A549 (cell line): ENCODE measurements around the gene NTN1. TPM values are rescaled to one million over a fixed set of nuclear protein-coding genes. Genes with fewer than 3 reads are reported as not detected.

Experiments used
- ATAC-seq, 2 experiments: fragments of 200-7000 bp in 1 of 2; fragments of >200 bp in 1 of 2; cut with Nextera tagmentation in 1 of 2; cut with Tn5 transposase in 1 of 2; 3 replicates each; pipeline versions ENCODE4 v1.8.0 to v1.9.1; 2018 to 2020; ENCODE audit warnings: mild to moderate bottlenecking in 1 of 2, moderate library complexity in 1 of 2
- CTCF ChIA-PET: fragments of 300-600 bp; sonication (Branson Sonifier 250); formaldehyde crosslinking; extraction: SDS; loops from one replicate; lab custom pipeline; 2021; ENCODE audit warnings: antibody characterized with exemption, inconsistent platforms; lab: Yijun Ruan, JAX
- POLR2A ChIA-PET: fragments of 350-600 bp; formaldehyde crosslinking; extraction: SDS; loops from one replicate; lab custom pipeline; 2021; ENCODE audit warnings: antibody characterized with exemption, inconsistent platforms; lab: Yijun Ruan, JAX
- DNase-seq, 2 experiments: peaks; one replicate each; pipeline versions ENCODE4 v3.0.0 to v3.0.0-alpha.2; 2011 to 2016; ENCODE audit warnings: low read depth in 1 of 2, low spot score in 1 of 2
- FAIRE-seq: peaks from 2 replicates; lab custom pipeline; 2011; peaks lifted over from hg19 to GRCh38; lab: Jason Lieb, UNC
- H3K27ac ChIP-seq, 2 experiments: fragments of >200 bp; sonication (Bioruptor Twin); formaldehyde crosslinking; 3 replicates each; pipeline ENCODE4 v1.5.1; 2016 to 2017
- H3K4me1 ChIP-seq: fragments of >200 bp; sonication (Bioruptor Twin); formaldehyde crosslinking; 3 replicates; pipeline ENCODE4 v1.6.1; 2016
- H3K4me2 ChIP-seq: fragments of >200 bp; sonication (Bioruptor Twin); formaldehyde crosslinking; 3 replicates; pipeline ENCODE4 v1.6.1; 2016
- H3K4me3 ChIP-seq: fragments of >200 bp; sonication (Bioruptor Twin); formaldehyde crosslinking; 3 replicates; pipeline ENCODE4 v1.5.1; 2016
- H3K9me3 ChIP-seq: fragments of >200 bp; sonication (Bioruptor Twin); formaldehyde crosslinking; 3 replicates; pipeline ENCODE4 v1.6.1; 2016
- CEBPB ChIP-seq, 2 experiments: fragments of >200 bp in 1 of 2; sonication (Bioruptor Twin) in 1 of 2; formaldehyde crosslinking in 1 of 2; IDR thresholded peaks; 2 replicates each; pipeline ENCODE4 v1.6.1; 2012 to 2016
- E2F6 ChIP-seq: IDR thresholded peaks from 2 replicates; pipeline ENCODE4 v1.6.1; 2012; ENCODE audit warnings: low read depth, borderline replicate concordance
- EHF ChIP-seq: fragments of 250-450 bp; sonication (Bioruptor Pico); IDR thresholded peaks from 2 replicates; pipeline ENCODE4 v1.5.0; 2020; ENCODE audit warnings: mild to moderate bottlenecking
- EP300 ChIP-seq, 2 experiments: fragments of >200 bp; sonication (Bioruptor Twin); formaldehyde crosslinking; IDR thresholded peaks; 2 replicates in 1 of 2; 3 replicates in 1 of 2; pipeline ENCODE4 v1.6.1; 2016 to 2017
- FOSB ChIP-seq: fragments of 250-450 bp; sonication (Bioruptor Pico); IDR thresholded peaks from 2 replicates; pipeline ENCODE4 v1.5.0; 2020; ENCODE audit warnings: mild to moderate bottlenecking, moderate library complexity
- GATA3 ChIP-seq: IDR thresholded peaks from 2 replicates; pipeline ENCODE4 v1.6.1; 2012; ENCODE audit warnings: borderline replicate concordance
- HDAC2 ChIP-seq: fragments of 200-600 bp; sonication (generic); IDR thresholded peaks from 2 replicates; pipeline ENCODE4 v1.6.1; 2016
- HOXB13 ChIP-seq: fragments of 250-450 bp; sonication (Bioruptor Pico); IDR thresholded peaks from 2 replicates; pipeline ENCODE4 v1.5.0; 2020; ENCODE audit warnings: low read depth, mild to moderate bottlenecking, moderate library complexity
- MAFK ChIP-seq: fragments of 450-650 bp; IDR thresholded peaks from 2 replicates; pipeline ENCODE4 v1.6.1; 2014; ENCODE audit not compliant: partially characterized antibody
- MYC ChIP-seq: IDR thresholded peaks from 2 replicates; pipeline ENCODE4 v1.6.1; 2012; ENCODE audit warnings: mild to moderate bottlenecking, inconsistent platforms, low read length, improper control_type of control experiment, borderline replicate concordance
- NFE2L2 ChIP-seq: fragments of 150-350 bp; conservative IDR thresholded peaks from 2 replicates; pipeline ENCODE4 v1.6.1; 2014; ENCODE audit warnings: low read length
- REST ChIP-seq: fragments of 200-600 bp; sonication (generic); IDR thresholded peaks from 2 replicates; pipeline ENCODE4 v1.6.1; 2016; ENCODE audit warnings: antibody characterized with exemption, mild to moderate bottlenecking, moderate library complexity
- SMC3 ChIP-seq: fragments of >200 bp; sonication (Bioruptor Twin); formaldehyde crosslinking; IDR thresholded peaks from 3 replicates; pipeline ENCODE4 v1.6.1; 2018; ENCODE audit warnings: inconsistent platforms
- ZFP36 ChIP-seq: fragments of 450-650 bp; IDR thresholded peaks from 2 replicates; pipeline ENCODE4 v1.6.1; 2014; ENCODE audit warnings: borderline replicate concordance; ENCODE audit not compliant: partially characterized antibody
- WGBS: methylation state at CpG from one replicate; pipeline ENCODE4 v1.1.6; 2017; ENCODE audit errors: missing lambda C conversion rate; 5-methylcytosine and 5-hydroxymethylcytosine counted together
- polyA plus RNA-seq, 4 experiments: library from polyadenylated mRNA; depleted of rRNA in 3 of 4; stranded (reverse); fragments of >200 nt; fragmentation: RNase III in 1 of 4; extraction: RNeasy Plus Mini Kit Qiagen cat#74134 plus additional on column Dnase treatment in 1 of 4; gene quantifications; 2 replicates in 3 of 4; 3 replicates in 1 of 4; pipeline ENCODE4 v1.2.3, GENCODE V29; 2011 to 2017
- TF ChIP-seq, protein P1 (sequence below): fragments of 250-450 bp; sonication (Bioruptor Pico); IDR thresholded peaks from 2 replicates; pipeline ENCODE4 v1.5.0; 2020; ENCODE audit warnings: low read depth, mild to moderate bottlenecking, moderate library complexity
- TF ChIP-seq, protein P2 (sequence below): fragments of 150-350 bp; IDR thresholded peaks from 2 replicates; pipeline ENCODE4 v1.6.1; 2014; ENCODE audit warnings: low read depth, mild to moderate bottlenecking, low read length

The NTN1 gene
- polyA plus RNA-seq, 2 of the 4 experiments (the other 2 are of a cell fraction) = 0.12 to 0.13 TPM

- TF ChIP-seq HOXB13 (CRISPR knock-in tag) (no peak), HDAC2 (no peak), MAFK (no peak), SMC3 (no peak)
- TF ChIP-seq, protein P1, sequence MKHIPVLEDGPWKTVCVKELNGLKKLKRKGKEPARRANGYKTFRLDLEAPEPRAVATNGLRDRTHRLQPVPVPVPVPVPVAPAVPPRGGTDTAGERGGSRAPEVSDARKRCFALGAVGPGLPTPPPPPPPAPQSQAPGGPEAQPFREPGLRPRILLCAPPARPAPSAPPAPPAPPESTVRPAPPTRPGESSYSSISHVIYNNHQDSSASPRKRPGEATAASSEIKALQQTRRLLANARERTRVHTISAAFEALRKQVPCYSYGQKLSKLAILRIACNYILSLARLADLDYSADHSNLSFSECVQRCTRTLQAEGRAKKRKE (CRISPR knock-in tag) = no peak
These were observed 188.6 kb downstream of the NTN1 start (continued) for GRCh38 chr17:9209781-9210370.

- no peak for FAIRE-seq
- CTCF ChIA-PET = no interaction called here
These were observed 189.9 kb downstream of the NTN1 start for GRCh38 chr17:9211133-9211765.

More at GRCh38 chr17:9211133-9211765, 189.9 kb downstream of the NTN1 start:
- TF ChIP-seq NFE2L2 (no peak), REST (no peak), EP300 (IDR thresholded peaks at IDR 0.05) (no peak), MYC (no peak), E2F6 (no peak), FOSB (CRISPR knock-in tag) (no peak), GATA3 (no peak), EHF (no peak), ZFP36 (no peak), CEBPB (IDR thresholded peaks at IDR 0.05) (no peak)
- TF ChIP-seq, protein P2, sequence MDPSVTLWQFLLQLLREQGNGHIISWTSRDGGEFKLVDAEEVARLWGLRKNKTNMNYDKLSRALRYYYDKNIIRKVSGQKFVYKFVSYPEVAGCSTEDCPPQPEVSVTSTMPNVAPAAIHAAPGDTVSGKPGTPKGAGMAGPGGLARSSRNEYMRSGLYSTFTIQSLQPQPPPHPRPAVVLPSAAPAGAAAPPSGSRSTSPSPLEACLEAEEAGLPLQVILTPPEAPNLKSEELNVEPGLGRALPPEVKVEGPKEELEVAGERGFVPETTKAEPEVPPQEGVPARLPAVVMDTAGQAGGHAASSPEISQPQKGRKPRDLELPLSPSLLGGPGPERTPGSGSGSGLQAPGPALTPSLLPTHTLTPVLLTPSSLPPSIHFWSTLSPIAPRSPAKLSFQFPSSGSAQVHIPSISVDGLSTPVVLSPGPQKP = no peak
- DNase-seq (no peak), ATAC-seq (0 out of 6 replicates have a peak, but pooled peaks of 1 of the 2 experiments have one; percentile 20)
- WGBS = 42% methylated on average over 13 of the region's 13 CpGs
- Histone ChIP-seq H3K27ac (no peak overlapping the region), H3K4me3 (no peak overlapping the region), H3K9me3 (peaks cover 16% of the 10 kb centered on the region), H3K4me2 (no peak overlapping the region), H3K4me1 (no peaks in the 10 kb centered on the region)
- POLR2A ChIA-PET = no interaction called here
